ENCODE data around the gene PLCD1. TPM values are rescaled to one million over a fixed set of nuclear protein-coding genes. Genes with fewer than 3 reads are reported as not detected.
A peak's percentile ranks its signal among the peaks of the same experiment; 100 is the strongest.
"Not testable (repeated sequence)": the region's sequence is repeated elsewhere in the genome, so short reads cannot be mapped to it uniquely, and the experiment has no call there.

The PLCD1 gene
- total and polyA plus RNA-seq, 12 donors: 6.3 to 20.0 (median 10.6) TPM

GRCh38 chr3:37979541-37980461, 49.6 kb downstream of the PLCD1 start:
- intact Hi-C loops (cut with DNase I): loop anchor here in 1 of 10 donors (5.0 kb wide), 1 partner anchor 422 kb away; no protein-coding TSS in a partner anchor
- WGBS, 2 donors: 94 to 96% methylated on average over 8 of the region's 8 CpGs
- H3K27me3 ChIP-seq: no peaks in the 10 kb centered on the region
- no peak overlapping the region for H3K4me3 ChIP-seq
- peak overlapping the region in 1 of 10 donors; percentile 12 for H3K27ac ChIP-seq
- peaks cover 0 to 92% (median 24%) of the 10 kb centered on the region in 9 donors for H3K36me3 ChIP-seq
- DNase-seq (peak in 1 of 2 donors; percentile 2), ATAC-seq (no peak)
- peaks cover 0 to 24% (median 3%) of the 10 kb centered on the region in 9 donors for H3K4me1 ChIP-seq
- no peaks in the 10 kb centered on the region for H3K9me3 ChIP-seq
- TF ChIP-seq CTCF (IDR thresholded peaks at IDR 0.05): no peak

GRCh38 chr3:37974121-37975083, 55.0 kb downstream of the PLCD1 start:
- peak; percentile 46 to 87 (median 77) for TF ChIP-seq CTCF (IDR thresholded peaks at IDR 0.05)
- Histone ChIP-seq H3K4me3 (no peak overlapping the region), H3K36me3 (peaks cover 0 to 84% (median 13%) of the 10 kb centered on the region in 9 donors), H3K27ac (peak overlapping the region in 6 of 10 donors; percentile 18 to 69 (median 56)), H3K4me1 (peaks cover 1 to 37% (median 17%) of the 10 kb centered on the region in 9 donors), H3K9me3 (no peaks in the 10 kb centered on the region), H3K27me3 (no peaks in the 10 kb centered on the region)
- DNase-seq (peak; percentile 48 to 67), ATAC-seq (peak; percentile 71 to 88 (median 81))
- 60 to 67% methylated on average over 9 of the region's 9 CpGs for WGBS, 2 donors
- intact Hi-C loops (cut with DNase I): loop anchor here in 1 of 10 donors (5.0 kb wide), 1 partner anchor 417 kb away; no protein-coding TSS in a partner anchor

- no peaks in the 10 kb centered on the region for H3K9me3 ChIP-seq
- H3K4me3 ChIP-seq: no peak overlapping the region
- intact Hi-C loops (cut with DNase I): no loop called here
- TF ChIP-seq CTCF (IDR thresholded peaks at IDR 0.05): no peak
- peak overlapping the region in 4 of 10 donors; percentile 56 to 69 (median 57) for H3K27ac ChIP-seq
- H3K27me3 ChIP-seq: no peaks in the 10 kb centered on the region
- ATAC-seq: no peak
- peaks cover 4 to 46% (median 24%) of the 10 kb centered on the region in 9 donors for H3K4me1 ChIP-seq
- H3K36me3 ChIP-seq: peaks cover 0 to 78% (median 13%) of the 10 kb centered on the region in 9 donors
- DNase-seq: no peak
- 84 to 86% methylated on average over 12 of the region's 12 CpGs for whole genome bisulfite sequencing, 2 donors
Observed at GRCh38 chr3:37973246-37974054, 56.0 kb downstream of the PLCD1 start.

GRCh38 chr3:37972056-37972455, 57.4 kb downstream of the PLCD1 start:
- ATAC-seq; intact Hi-C loops (cut with DNase I): not testable (repeated sequence)

More at GRCh38 chr3:37972056-37972455, 57.4 kb downstream of the PLCD1 start:
- Histone ChIP-seq H3K36me3 (peaks cover 0 to 72% (median 13%) of the 10 kb centered on the region in 9 donors), H3K4me1 (peaks cover 8 to 60% (median 30%) of the 10 kb centered on the region in 9 donors)
- 97 to 98% methylated on average over 8 of the region's 8 CpGs for WGBS, 2 donors
- H3K27me3 ChIP-seq, H3K27ac ChIP-seq, DNase-seq, H3K9me3 ChIP-seq, H3K4me3 ChIP-seq: not testable (repeated sequence)

Measured in heart right ventricle (tissue), 16 donors.